Measurements from ENCODE around the gene TEN1. TPM values are rescaled to one million over a fixed set of nuclear protein-coding genes. Genes with fewer than 3 reads are reported as not detected.

The TEN1 gene
- total RNA-seq, 1 experiment from 2014 or later: 19.3 TPM

GRCh38 chr17:75941442-75941819, 37.6 kb upstream of the TEN1 start:
- Histone ChIP-seq H4K20me1 (ENCODE audit: control insufficient read depth, insufficient read depth, insufficient read length) (no peaks in the 10 kb centered on the region), H3T11ph (ENCODE audit: low read length) (no peak overlapping the region), H3K23me2 (ENCODE audit: insufficient read length, low read depth, low read length, poor library complexity, severe bottlenecking) (no peaks in the 10 kb centered on the region), H3K56ac (ENCODE audit: insufficient read length, low read depth, low read length) (no peak overlapping the region), H2BK20ac (ENCODE audit: low read depth, low read length, poor library complexity, severe bottlenecking) (no peak overlapping the region), H3K79me1 (ENCODE audit: insufficient read depth, low read depth, low read length, poor library complexity, severe bottlenecking) (no peaks in the 10 kb centered on the region), H2BK15ac (ENCODE audit: low read depth, low read length) (no peak overlapping the region), H2BK12ac (ENCODE audit: insufficient read length, low read depth, low read length) (no peak overlapping the region), H3K4ac (ENCODE audit: low read depth, low read length) (no peak overlapping the region), H3K4me1 (ENCODE audit: insufficient read depth, low read length) (no peaks in the 10 kb centered on the region), H2AFZ (ENCODE audit: low read length) (no peak overlapping the region), H3K14ac (ENCODE audit: insufficient read depth, low read length) (no peak overlapping the region), H3K27ac (ENCODE audit: insufficient read length, low read depth, low read length) (no peak overlapping the region), H4K91ac (ENCODE audit: insufficient read length, low read depth, low read length) (no peak overlapping the region), H3K4me2 (ENCODE audit: insufficient read depth, insufficient read length, low read length) (peak overlapping the region; percentile 27), H2AK5ac (ENCODE audit: insufficient read length, low read length) (no peak overlapping the region), H3K79me2 (ENCODE audit: insufficient read depth, low read length) (no peaks in the 10 kb centered on the region), H3K27me3 (ENCODE audit: insufficient read depth, low read length) (no peaks in the 10 kb centered on the region), H3K9ac (ENCODE audit: extremely low read depth, insufficient read length, low read length) (peak overlapping the region; percentile 25), H4K5ac (ENCODE audit: insufficient read length, low read depth, low read length) (no peak overlapping the region), H2BK120ac (ENCODE audit: low read depth, low read length, poor library complexity, severe bottlenecking) (no peak overlapping the region), H2BK5ac (ENCODE audit: insufficient read length, low read length) (no peak overlapping the region), H3K23ac (ENCODE audit: insufficient read length, low read depth, low read length) (no peak overlapping the region), H3K18ac (ENCODE audit: insufficient read length, low read depth, low read length) (no peak overlapping the region), H3K9me3 (ENCODE audit: control insufficient read depth, low read depth, low read length) (no peaks in the 10 kb centered on the region), H4K8ac (replicated peaks; ENCODE audit: insufficient read length, low read depth, low read length) (no peak overlapping the region)
- Mint-ChIP-seq H3K27me3 (ENCODE audit: low read depth) (no peaks in the 10 kb centered on the region), H3K4me1 (peaks cover 12 to 15% of the 10 kb centered on the region in 2 experiments), H3K4me3 (peak overlapping the region; percentile 88 to 92), H3K36me3 (ENCODE audit: insufficient read depth in 1 of 3, low read depth in 3 of 3) (peaks cover 0 to 15% (median 9%) of the 10 kb centered on the region in 3 experiments; a peak in 2 of 7 replicates), H3K9me3 (no peaks in the 10 kb centered on the region; a peak in 1 of 5 replicates), H3K27ac (peak overlapping the region; percentile 60 to 92 (median 91); a peak in 5 of 7 replicates)
- no peak for TF ChIP-seq CTCF (conservative IDR thresholded peaks at IDR 0.05)
- no CpG with 5 or more reads among the region's 6 CpGs for WGBS (ENCODE audit: extremely low coverage, insufficient read length, low lambda C conversion rate)
- no peak for DNase-seq

All from H9 (cell line).